ENCODE measurements around the gene SIRPG.
"Not testable (repeated sequence)": the region's sequence is repeated elsewhere in the genome, so short reads cannot be mapped to it uniquely, and the experiment has no call there.

The SIRPG gene

GRCh38 chr20:1635291-1635979 is 22.1 kb downstream of the SIRPG start:
- no peak for DNase-seq (ENCODE audit: low read depth)

- no peak for DNase-seq (ENCODE audit: low read depth)
Measured at GRCh38 chr20:1633535-1633934, 24.0 kb downstream of the SIRPG start.

- no peak for DNase-seq (ENCODE audit: low read depth)
Measured at GRCh38 chr20:1632178-1632577, 25.4 kb downstream of the SIRPG start.

- peak; percentile 34 for DNase-seq (ENCODE audit: low read depth)
Measured at GRCh38 chr20:1631309-1632151, 26.0 kb downstream of the SIRPG start.

- no peak for DNase-seq (ENCODE audit: low read depth)
Measured at GRCh38 chr20:1630186-1630585, 27.4 kb downstream of the SIRPG start.

GRCh38 chr20:1629321-1629720 is 28.3 kb downstream of the SIRPG start:
- DNase-seq (ENCODE audit: low read depth): no peak

GRCh38 chr20:1628621-1629020 is 29.0 kb downstream of the SIRPG start:
- no peak for DNase-seq (ENCODE audit: low read depth)

- no peak for DNase-seq (ENCODE audit: low read depth)
Measured at GRCh38 chr20:1627200-1627550, 30.4 kb downstream of the SIRPG start.

GRCh38 chr20:1626528-1627199 is 30.9 kb downstream of the SIRPG start:
- DNase-seq (ENCODE audit: low read depth): peak; percentile 0

- no peak for DNase-seq (ENCODE audit: low read depth)
Measured at GRCh38 chr20:1625083-1625690, 32.4 kb downstream of the SIRPG start.

GRCh38 chr20:1623501-1624205 is 33.9 kb downstream of the SIRPG start:
- peak; percentile 0 for DNase-seq (ENCODE audit: low read depth)

GRCh38 chr20:1622450-1622849 is 35.1 kb downstream of the SIRPG start:
- DNase-seq (ENCODE audit: low read depth): no peak

- DNase-seq (ENCODE audit: low read depth): no peak
Measured at GRCh38 chr20:1621316-1621715, 36.3 kb downstream of the SIRPG start.

- DNase-seq (ENCODE audit: low read depth): peak; percentile 0
Measured at GRCh38 chr20:1619861-1620444, 37.6 kb downstream of the SIRPG start, which contains the start of gene SIRPB1. Gene SIRPB1, minus strand, starts transcription at chr20:1620009. Its CDS starts 65 bp downstream, at chr20:1619944.

- peak; percentile 0 for DNase-seq (ENCODE audit: low read depth)
Measured at GRCh38 chr20:1618954-1619540, 38.5 kb downstream of the SIRPG start.

- DNase-seq (ENCODE audit: low read depth): no peak
Measured at GRCh38 chr20:1618479-1618878, 39.1 kb downstream of the SIRPG start.

GRCh38 chr20:1616858-1617434 is 40.6 kb downstream of the SIRPG start:
- peak; percentile 0 for DNase-seq (ENCODE audit: low read depth)

- not testable (repeated sequence) for DNase-seq (ENCODE audit: low read depth)
Measured at GRCh38 chr20:1610404-1610803, 47.2 kb downstream of the SIRPG start.

- not testable (repeated sequence) for DNase-seq (ENCODE audit: low read depth)
Measured at GRCh38 chr20:1608678-1609347, 48.8 kb downstream of the SIRPG start.

- no peak for DNase-seq (ENCODE audit: low read depth)
Measured at GRCh38 chr20:1600736-1601135, 56.8 kb downstream of the SIRPG start.

Data from fibroblast of gingiva (primary cell).